Ishikawa (cell line): ENCODE data around the gene TEKT2.

Experiments used
- CEBPB ChIP-seq: IDR thresholded peaks from 2 replicates; pipeline ENCODE4 v1.6.1; 2012
- CREB1 ChIP-seq: IDR thresholded peaks from 2 replicates; pipeline ENCODE4 v1.6.1; 2012; ENCODE audit warnings: low read depth
- EGR1 ChIP-seq: IDR thresholded peaks from 2 replicates; pipeline ENCODE4 v1.6.1; 2012
- EP300 ChIP-seq: IDR thresholded peaks from 2 replicates; pipeline ENCODE4 v1.6.1; 2012; ENCODE audit warnings: borderline replicate concordance
- FOXM1 ChIP-seq: IDR thresholded peaks from 2 replicates; pipeline ENCODE4 v1.6.1; 2012; ENCODE audit warnings: low read depth, borderline replicate concordance
- MAX ChIP-seq: IDR thresholded peaks from 2 replicates; pipeline ENCODE4 v1.6.1; 2012
- NFIC ChIP-seq: IDR thresholded peaks from 2 replicates; pipeline ENCODE4 v1.6.1; 2012
- RAD21 ChIP-seq: IDR thresholded peaks from 2 replicates; pipeline ENCODE4 v1.6.1; 2012; ENCODE audit warnings: low read depth
- TAF1 ChIP-seq: IDR thresholded peaks from 2 replicates; pipeline ENCODE4 v1.6.1; 2012; ENCODE audit warnings: low read depth, mild to moderate bottlenecking
- TCF12 ChIP-seq: IDR thresholded peaks from 2 replicates; pipeline ENCODE4 v1.6.1; 2012; ENCODE audit warnings: low read depth
- TEAD4 ChIP-seq: IDR thresholded peaks from 2 replicates; pipeline ENCODE4 v1.6.1; 2012
- USF1 ChIP-seq: IDR thresholded peaks from 2 replicates; pipeline ENCODE4 v1.6.1; 2012
- YY1 ChIP-seq: IDR thresholded peaks from 2 replicates; pipeline ENCODE4 v1.6.1; 2012; ENCODE audit warnings: low read depth
- ZBTB7A ChIP-seq: IDR thresholded peaks from 2 replicates; pipeline ENCODE4 v1.6.1; 2012; ENCODE audit warnings: low read depth
- TF ChIP-seq, protein P1 (sequence below): IDR thresholded peaks from 2 replicates; pipeline ENCODE4 v1.6.1; 2012; ENCODE audit warnings: low read depth, mild to moderate bottlenecking

Gene TEKT2

DNA sequence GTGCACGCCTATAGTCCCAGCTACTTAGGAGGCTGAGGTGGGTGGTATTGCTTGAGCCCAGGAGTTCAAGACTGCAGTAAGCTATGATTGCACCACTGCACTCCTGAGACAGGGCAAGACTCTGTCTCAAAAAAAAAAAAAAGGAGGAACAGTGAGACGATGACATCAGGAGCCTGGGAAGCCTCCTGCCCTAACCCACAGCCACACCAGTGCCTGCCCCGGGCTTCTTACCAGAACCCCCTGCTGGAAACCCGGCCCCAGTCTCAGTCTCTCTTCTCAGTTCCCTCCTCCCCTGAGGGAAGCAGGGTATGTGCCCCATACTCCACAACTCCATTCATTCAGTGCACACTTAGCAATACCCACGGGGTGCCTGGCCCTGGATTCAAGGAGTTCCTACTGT is 32.0 kb downstream of the TEKT2 start:
- TF ChIP-seq ZBTB7A, result no peak
- TF ChIP-seq, protein P1, sequence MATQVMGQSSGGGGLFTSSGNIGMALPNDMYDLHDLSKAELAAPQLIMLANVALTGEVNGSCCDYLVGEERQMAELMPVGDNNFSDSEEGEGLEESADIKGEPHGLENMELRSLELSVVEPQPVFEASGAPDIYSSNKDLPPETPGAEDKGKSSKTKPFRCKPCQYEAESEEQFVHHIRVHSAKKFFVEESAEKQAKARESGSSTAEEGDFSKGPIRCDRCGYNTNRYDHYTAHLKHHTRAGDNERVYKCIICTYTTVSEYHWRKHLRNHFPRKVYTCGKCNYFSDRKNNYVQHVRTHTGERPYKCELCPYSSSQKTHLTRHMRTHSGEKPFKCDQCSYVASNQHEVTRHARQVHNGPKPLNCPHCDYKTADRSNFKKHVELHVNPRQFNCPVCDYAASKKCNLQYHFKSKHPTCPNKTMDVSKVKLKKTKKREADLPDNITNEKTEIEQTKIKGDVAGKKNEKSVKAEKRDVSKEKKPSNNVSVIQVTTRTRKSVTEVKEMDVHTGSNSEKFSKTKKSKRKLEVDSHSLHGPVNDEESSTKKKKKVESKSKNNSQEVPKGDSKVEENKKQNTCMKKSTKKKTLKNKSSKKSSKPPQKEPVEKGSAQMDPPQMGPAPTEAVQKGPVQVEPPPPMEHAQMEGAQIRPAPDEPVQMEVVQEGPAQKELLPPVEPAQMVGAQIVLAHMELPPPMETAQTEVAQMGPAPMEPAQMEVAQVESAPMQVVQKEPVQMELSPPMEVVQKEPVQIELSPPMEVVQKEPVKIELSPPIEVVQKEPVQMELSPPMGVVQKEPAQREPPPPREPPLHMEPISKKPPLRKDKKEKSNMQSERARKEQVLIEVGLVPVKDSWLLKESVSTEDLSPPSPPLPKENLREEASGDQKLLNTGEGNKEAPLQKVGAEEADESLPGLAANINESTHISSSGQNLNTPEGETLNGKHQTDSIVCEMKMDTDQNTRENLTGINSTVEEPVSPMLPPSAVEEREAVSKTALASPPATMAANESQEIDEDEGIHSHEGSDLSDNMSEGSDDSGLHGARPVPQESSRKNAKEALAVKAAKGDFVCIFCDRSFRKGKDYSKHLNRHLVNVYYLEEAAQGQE, result no peak
- no peak for TF ChIP-seq YY1
- TF ChIP-seq USF1, result no peak
- TF ChIP-seq TAF1, result no peak
- TF ChIP-seq EGR1, result no peak
- no peak for TF ChIP-seq CREB1
- TF ChIP-seq FOXM1, result no peak
- no peak for TF ChIP-seq CEBPB
- TF ChIP-seq RAD21, result no peak
- TF ChIP-seq NFIC, result no peak
- TF ChIP-seq EP300, result no peak
- TF ChIP-seq MAX, result no peak
- TF ChIP-seq TEAD4, result no peak
- TF ChIP-seq TCF12, result no peak

GRCh38 chr1:36116901-36117300 is 33.0 kb downstream of the TEKT2 start:
- TF ChIP-seq EGR1 (no peak), TCF12 (no peak), MAX (no peak), FOXM1 (no peak), EP300 (no peak), RAD21 (no peak), NFIC (no peak), CEBPB (no peak), YY1 (no peak), USF1 (no peak), TEAD4 (no peak), ZBTB7A (no peak), TAF1 (no peak), CREB1 (no peak)
- TF ChIP-seq, protein P1, result no peak

DNA sequence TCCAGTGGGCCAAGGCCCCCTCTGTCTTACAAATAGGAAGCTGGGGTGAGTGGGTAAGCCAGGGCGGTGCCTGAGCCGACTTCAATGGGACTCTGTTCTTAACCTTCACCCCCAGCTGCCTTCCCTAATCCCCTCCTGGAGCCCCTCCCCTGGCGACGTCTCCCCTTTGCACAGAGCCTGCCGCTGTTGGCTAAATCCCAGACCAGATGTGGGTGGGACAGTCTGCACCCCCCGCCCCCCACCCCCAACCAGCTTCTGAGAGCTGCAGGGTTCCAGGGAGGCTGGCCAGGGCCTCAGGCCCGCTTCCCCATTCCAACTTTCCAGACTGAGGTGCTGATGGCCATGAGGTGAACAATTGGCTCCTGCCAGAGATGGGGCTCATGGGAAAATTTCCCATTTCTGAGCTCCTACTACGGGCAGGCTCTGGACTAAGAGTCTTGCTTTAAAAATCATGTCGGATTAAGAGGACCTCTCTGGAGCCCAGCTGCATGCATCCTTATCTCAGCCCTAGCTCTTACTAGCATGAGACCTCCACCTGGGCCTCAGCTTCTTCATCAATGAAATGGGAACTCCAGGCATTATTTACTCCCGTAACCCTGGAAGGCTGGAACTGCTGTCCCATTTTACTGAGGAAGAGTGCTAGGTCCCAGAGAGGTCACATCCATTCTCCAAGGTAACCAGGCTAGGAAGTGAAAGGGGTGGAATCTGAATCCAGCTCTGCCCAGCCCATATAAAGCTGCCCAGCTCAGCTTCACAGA is 34.7 kb downstream of the TEKT2 start:
- TF ChIP-seq RAD21 (no peak), FOXM1 (no peak), TAF1 (no peak), MAX (no peak), CEBPB (no peak), EP300 (no peak), TCF12 (no peak), ZBTB7A (no peak), TEAD4 (no peak), YY1 (no peak), EGR1 (no peak), USF1 (no peak), NFIC (no peak), CREB1 (no peak)
- TF ChIP-seq, protein P1, result no peak
